Skin epidermis (tissue), 12 donors: ENCODE results near the gene IL22RA2.

ENCODE experiments used
- H3K27ac ChIP-seq, 21 experiments: fragments of 200-600 bp; sonication (generic) in 11 of 21; one replicate each; pipeline ENCODE4 v1.5.0; 2020; ENCODE audit warnings: mild to moderate bottlenecking in 3 of 21, inconsistent platforms in 2 of 21, moderate library complexity in 2 of 21
- H3K4me3 ChIP-seq, 7 experiments: fragments of 200-600 bp; sonication (generic) in 2 of 7; one replicate each; pipeline ENCODE4 v1.5.0; 2020; ENCODE audit warnings: inconsistent platforms in 2 of 7, mild to moderate bottlenecking in 2 of 7, moderate library complexity in 1 of 7

The IL22RA2 gene

DNA sequence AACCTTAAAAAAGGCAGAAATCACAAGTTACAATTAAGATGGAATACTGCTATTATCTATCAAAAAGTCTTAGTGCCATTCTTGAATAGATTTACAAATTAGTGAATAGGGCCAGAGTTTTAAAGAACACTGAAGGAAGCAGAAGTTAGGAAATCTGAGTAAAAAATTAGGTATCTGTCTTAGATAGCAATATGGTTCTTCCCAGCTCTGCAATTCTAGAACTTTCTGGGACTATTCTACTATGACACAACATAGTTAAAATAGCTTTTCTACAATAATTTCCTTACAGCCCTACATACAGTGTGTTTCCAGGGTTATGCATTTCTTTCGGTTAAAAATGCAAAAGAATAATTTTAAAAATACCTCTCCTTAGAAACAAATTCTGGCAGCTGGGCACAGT lies 27.6 kb upstream of the IL22RA2 start:
- Histone ChIP-seq H3K4me3 (no peak overlapping the region), H3K27ac (no peak overlapping the region)

- Histone ChIP-seq H3K27ac (no peak overlapping the region), H3K4me3 (no peak overlapping the region)
These were observed 26.8 kb upstream of the IL22RA2 start for GRCh38 chr6:137200288-137200687.

- Histone ChIP-seq H3K27ac (no peak overlapping the region), H3K4me3 (no peak overlapping the region)
These were observed 24.5 kb upstream of the IL22RA2 start for GRCh38 chr6:137197684-137198645.

DNA sequence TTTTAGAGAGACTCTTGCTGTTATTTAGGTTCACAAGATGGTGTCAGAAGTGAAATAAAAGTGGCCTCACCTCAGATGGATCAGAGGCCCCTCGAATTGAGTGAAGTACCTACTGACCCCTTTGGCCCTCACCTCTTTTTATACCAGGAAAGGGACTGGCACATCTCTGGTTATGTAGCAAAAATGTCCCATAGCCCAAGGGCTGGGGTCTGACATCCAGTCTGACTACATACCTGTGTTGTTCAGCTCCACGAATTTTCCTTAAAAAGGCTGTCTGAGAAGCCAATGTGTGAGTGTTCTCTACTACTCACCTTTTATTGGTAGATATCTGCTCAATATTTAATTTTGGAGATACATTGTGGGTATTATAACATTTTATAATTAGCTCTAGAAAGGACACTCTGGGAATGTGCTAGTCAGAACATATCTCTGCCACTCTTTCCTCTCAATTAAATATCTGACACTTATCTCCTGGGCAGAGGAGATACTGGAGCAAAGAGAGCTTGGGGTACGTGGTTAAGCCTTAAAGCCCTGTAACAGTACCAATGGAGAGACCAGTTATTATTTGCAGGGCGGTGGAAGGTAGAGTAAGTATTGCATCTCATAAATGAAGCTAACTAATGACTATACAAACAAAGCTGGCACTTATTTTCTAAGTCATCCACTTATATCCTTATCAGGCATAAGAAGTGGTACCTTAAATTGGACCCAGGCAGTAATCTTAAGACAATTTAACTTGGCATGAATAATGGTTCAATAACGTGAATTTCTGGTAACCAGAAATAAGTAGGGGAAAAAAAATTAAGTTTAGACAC lies 20.0 kb upstream of the IL22RA2 start:
- H3K27ac ChIP-seq: no peak overlapping the region

GRCh38 chr6:137192821-137193220 lies 19.4 kb upstream of the IL22RA2 start:
- no peak overlapping the region for H3K4me3 ChIP-seq
- H3K27ac ChIP-seq: peak overlapping the region in 1 of 21 experiments; percentile 24

More for the DNA sequence above, 20.0 kb upstream of the IL22RA2 start:
- no peak overlapping the region for H3K4me3 ChIP-seq

- peak overlapping the region in 4 of 21 experiments; percentile 2 to 54 (median 20) for H3K27ac ChIP-seq
- no peak overlapping the region for H3K4me3 ChIP-seq
These were observed 18.2 kb upstream of the IL22RA2 start for GRCh38 chr6:137191670-137192069.

GRCh38 chr6:137191236-137191635 lies 17.8 kb upstream of the IL22RA2 start:
- peak overlapping the region in 7 of 21 experiments; percentile 2 to 54 (median 38) for H3K27ac ChIP-seq
- no peak overlapping the region for H3K4me3 ChIP-seq

- H3K27ac ChIP-seq: peak overlapping the region in 6 of 21 experiments; percentile 2 to 54 (median 38)
- H3K4me3 ChIP-seq: no peak overlapping the region
These were observed 17.2 kb upstream of the IL22RA2 start for GRCh38 chr6:137190583-137191094.

GRCh38 chr6:137188855-137189254 lies 15.4 kb upstream of the IL22RA2 start:
- Histone ChIP-seq H3K4me3 (no peak overlapping the region), H3K27ac (no peak overlapping the region)

DNA sequence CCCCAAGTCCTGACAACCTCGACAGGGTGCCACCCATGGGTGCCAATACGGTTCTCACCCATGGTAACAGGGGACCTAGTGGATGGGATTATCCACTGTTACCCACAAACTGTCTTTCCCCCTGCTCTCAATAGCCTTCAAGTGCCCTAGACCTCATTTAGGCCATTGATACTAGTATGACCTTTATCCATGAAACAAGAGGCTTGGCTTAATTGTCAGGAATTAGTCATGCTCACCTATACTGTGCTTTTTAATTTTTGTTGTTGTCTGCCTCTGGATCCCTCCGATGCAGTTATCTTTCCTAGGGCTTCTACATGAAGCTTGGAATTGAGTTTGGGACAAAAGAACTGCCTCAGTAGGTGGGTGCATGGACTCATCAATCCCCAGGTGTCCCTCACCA lies 11.8 kb upstream of the IL22RA2 start:
- Histone ChIP-seq H3K27ac (no peak overlapping the region), H3K4me3 (no peak overlapping the region)

DNA sequence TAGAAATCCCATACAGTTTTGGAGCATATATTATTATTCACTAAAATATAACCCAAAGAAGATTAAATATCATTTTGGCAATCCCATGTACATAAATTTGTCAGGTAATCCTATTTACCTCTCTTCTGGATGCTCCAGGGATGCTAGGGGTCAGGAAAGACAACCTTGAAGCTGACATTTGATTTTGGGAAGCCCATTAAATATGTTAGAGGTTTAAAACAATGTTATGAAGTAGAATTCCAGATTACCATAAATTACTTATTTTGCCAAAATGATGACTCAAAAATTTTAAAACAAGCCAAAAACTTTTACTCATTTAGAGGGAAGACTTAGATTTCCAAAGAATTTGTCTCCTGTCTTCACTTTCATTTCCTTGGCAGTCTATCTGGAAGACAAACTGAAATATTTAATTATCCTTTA lies 9.2 kb upstream of the IL22RA2 start:
- H3K4me3 ChIP-seq: no peak overlapping the region

DNA sequence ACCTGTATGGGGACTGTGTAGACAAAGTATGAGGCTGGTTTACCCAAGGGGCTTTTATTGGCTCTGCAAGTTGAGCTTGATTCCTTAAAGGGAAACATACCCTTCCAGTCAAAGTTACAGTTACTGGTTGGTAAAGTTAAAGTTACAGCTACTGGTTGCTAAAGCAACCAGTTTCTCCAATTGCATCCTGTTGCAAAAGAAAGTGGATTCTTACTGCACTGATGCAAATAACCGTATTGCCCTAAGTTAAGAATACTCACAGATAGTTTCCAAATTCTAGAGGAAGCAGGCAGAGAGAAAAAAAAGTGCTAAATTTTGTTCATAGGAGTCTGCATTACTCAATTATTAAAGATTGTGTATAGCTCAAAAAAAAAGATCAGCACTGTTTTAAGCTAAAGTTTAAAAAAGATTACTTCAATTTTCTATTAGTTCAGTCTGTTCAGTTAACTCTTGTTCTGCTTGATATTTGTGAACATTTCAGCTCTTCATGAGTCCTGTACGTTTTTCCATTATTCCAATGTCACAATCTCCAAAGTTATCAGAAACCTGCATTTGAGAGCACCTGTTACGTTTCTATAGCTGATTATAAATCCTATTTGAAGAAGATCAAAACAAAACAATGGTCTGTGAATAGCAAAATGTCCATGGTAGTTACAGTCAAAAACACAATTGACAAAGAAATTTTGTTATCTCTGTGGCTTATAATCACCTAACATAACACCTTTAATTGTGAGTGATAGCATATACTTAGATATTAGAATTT lies 8.6 kb upstream of the IL22RA2 start:
- Histone ChIP-seq H3K27ac (no peak overlapping the region), H3K4me3 (no peak overlapping the region)

More for the DNA sequence above, 9.2 kb upstream of the IL22RA2 start:
- no peak overlapping the region for H3K27ac ChIP-seq

DNA sequence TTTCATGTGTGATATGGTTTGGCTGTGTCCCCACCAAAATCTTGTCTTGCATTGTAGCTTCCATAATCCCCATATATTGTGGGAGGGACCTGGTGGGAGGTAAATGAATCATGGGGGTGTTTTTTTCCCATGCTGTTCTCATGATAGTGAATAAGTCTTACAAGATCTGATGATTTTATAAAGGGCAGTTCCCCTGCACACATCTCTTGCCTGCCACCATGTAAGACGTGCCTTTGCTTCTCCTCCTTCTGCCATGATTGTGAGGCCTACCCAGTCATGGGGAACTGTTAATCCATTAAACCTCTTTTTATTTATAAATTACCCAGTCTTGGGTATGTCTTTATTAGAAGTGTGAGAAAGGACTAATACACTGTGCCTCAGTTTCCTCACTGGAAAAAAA lies 4.2 kb upstream of the IL22RA2 start:
- Histone ChIP-seq H3K27ac (no peak overlapping the region), H3K4me3 (no peak overlapping the region)

GRCh38 chr6:137176729-137177128 lies 3.3 kb upstream of the IL22RA2 start:
- no peak overlapping the region for H3K4me3 ChIP-seq
- no peak overlapping the region for H3K27ac ChIP-seq

GRCh38 chr6:137175868-137176245 lies 2.4 kb upstream of the IL22RA2 start:
- no peak overlapping the region for H3K27ac ChIP-seq
- no peak overlapping the region for H3K4me3 ChIP-seq

DNA sequence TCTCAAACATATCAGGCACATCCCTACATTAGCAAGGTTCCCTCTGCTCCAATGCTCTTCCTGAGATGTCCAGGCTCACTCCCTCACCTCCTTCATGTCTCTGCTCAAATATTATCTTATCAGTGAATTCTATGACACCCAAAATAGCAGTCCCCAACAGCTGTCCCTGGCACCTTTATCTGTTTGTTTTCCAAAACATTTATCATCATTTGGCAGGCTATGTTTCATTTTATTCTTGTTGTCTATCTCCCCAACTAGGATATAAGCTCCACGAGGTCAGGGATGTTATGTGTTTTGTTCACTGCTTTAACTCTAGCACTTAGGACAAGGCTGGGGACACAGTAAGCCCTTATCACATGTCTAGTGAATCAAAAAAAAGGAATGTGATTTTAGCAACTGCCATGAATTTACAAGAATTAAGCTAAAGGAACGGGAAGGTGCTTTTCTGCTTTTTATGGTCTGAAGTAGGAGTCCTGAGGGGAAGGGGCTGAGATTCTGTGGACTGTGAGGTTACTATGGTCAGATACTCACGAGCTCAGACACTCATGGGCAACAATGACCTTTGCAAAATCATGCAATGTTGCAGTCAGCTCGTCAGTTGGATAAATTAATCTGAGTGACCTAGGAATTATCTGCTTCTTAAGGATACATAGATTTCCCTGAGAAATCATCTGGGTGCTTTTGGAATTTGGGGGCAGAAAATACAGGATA lies 1.9 kb upstream of the IL22RA2 start:
- no peak overlapping the region for H3K27ac ChIP-seq
- no peak overlapping the region for H3K4me3 ChIP-seq

DNA sequence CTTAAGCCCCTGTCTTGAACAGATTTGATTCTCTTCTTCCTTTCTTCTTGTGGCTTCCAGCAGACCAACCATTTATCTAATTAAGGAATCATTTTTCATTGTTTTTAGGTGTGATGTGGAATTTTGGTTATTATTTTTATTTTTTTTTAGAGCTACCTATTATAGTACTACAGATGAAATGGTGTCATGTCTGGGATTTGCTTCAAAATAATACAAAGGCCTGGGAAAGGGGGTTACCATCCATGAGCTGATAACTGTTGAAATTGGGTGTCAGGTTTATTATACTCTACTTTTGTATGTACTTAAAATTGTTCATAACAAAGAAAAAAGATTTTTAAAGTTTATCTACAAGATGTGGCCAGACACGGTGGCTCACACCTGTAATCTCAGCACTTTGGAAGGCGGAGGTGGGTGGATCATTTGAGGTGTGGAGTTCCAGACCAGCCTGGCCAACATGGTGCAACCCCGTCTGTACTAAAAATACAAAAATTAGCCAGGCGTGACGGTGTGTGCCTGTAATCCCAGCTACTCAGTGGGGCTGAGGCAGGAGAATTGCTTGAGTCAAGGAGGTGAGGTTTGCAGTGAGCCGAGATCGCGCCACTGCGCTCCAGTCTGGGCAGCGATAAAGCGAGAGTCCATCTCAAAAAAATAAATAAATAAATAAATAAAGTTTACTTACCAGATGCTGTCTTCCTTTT lies 561 bp downstream of the IL22RA2 start:
- no peak overlapping the region for H3K4me3 ChIP-seq
- peak overlapping the region in 4 of 21 experiments; percentile 9 to 67 (median 30) for H3K27ac ChIP-seq
